GM13976 (cell line): Measurements from ENCODE around the gene DCAF10.
A peak's percentile ranks its signal among the peaks of the same experiment; 100 is the strongest.

Source experiments
- DNase-seq: peaks from one replicate; pipeline ENCODE4 v3.0.0; 2012; ENCODE audit warnings: low spot score
- in situ Hi-C: fragments of 300-500 bp; cut with MboI; formaldehyde crosslinking; loops from one replicate; pipeline ENCODE4 v1.12.0; 2022; ENCODE audit warnings: low sequenced_read_pairs, mixed read lengths, inconsistent platforms; ENCODE audit not compliant: unreplicated experiment
- TF ChIP-seq, protein P1 (sequence below): IDR thresholded peaks from 2 replicates; pipeline ENCODE4 v1.5.1; 2012; ENCODE audit warnings: borderline replicate concordance, mild to moderate bottlenecking; ENCODE audit not compliant: insufficient read depth; ENCODE audit errors: extremely low read depth, missing control alignments, control extremely low read depth

DCAF10 gene

GRCh38 chr9:37836386-37836785 is 35.8 kb downstream of the DCAF10 start:
- TF ChIP-seq, protein P1, sequence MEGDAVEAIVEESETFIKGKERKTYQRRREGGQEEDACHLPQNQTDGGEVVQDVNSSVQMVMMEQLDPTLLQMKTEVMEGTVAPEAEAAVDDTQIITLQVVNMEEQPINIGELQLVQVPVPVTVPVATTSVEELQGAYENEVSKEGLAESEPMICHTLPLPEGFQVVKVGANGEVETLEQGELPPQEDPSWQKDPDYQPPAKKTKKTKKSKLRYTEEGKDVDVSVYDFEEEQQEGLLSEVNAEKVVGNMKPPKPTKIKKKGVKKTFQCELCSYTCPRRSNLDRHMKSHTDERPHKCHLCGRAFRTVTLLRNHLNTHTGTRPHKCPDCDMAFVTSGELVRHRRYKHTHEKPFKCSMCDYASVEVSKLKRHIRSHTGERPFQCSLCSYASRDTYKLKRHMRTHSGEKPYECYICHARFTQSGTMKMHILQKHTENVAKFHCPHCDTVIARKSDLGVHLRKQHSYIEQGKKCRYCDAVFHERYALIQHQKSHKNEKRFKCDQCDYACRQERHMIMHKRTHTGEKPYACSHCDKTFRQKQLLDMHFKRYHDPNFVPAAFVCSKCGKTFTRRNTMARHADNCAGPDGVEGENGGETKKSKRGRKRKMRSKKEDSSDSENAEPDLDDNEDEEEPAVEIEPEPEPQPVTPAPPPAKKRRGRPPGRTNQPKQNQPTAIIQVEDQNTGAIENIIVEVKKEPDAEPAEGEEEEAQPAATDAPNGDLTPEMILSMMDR: no peak
- in situ Hi-C loops: no loop called here
- peak; percentile 67 for DNase-seq

- in situ Hi-C loops: no loop called here
- TF ChIP-seq, protein P1: no peak
- no peak for DNase-seq
Measured at GRCh38 chr9:37839496-37840461, 39.2 kb downstream of the DCAF10 start.

GRCh38 chr9:37840560-37841194 is 40.1 kb downstream of the DCAF10 start:
- TF ChIP-seq, protein P1: no peak
- DNase-seq: no peak
- in situ Hi-C loops: no loop called here

- in situ Hi-C loops: no loop called here
- no peak for DNase-seq
- TF ChIP-seq, protein P1: no peak
Measured at GRCh38 chr9:37852222-37852621, 51.6 kb downstream of the DCAF10 start.

GRCh38 chr9:37856551-37856950 is 56.0 kb downstream of the DCAF10 start:
- TF ChIP-seq, protein P1: no peak
- no peak for DNase-seq
- in situ Hi-C loops: no loop called here

DNA sequence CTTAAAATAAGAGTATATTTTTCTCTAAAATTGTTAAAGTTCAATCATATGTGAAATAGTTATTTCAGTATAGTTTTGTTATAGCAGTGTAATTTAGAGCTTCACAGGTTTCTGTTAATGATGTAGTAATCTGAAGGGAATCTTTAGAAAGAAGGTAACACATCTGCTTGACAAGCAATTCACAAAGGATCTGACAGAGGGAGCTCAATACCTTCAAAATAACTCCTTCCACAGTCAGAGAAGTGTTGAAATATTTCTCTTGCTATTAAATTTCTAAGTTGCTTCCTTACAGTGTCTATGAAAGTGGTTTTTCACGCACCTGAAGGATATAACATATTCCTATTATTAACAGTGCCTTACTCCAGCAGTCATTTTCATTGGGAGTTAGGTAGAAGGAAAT is 58.4 kb downstream of the DCAF10 start:
- in situ Hi-C loops: no loop called here
- TF ChIP-seq, protein P1: no peak
- no peak for DNase-seq
